RWPE1 (cell line): ENCODE results near the gene FBXL2.

Experiments used
- CTCF ChIA-PET: fragments of 350-600 bp; sonication (Branson Sonifier 250); formaldehyde crosslinking; extraction: SDS; loops from one replicate; lab custom pipeline; 2021; lab: Yijun Ruan, JAX
- POLR2A ChIA-PET: fragments of 400-600 bp; formaldehyde crosslinking; extraction: SDS; loops from one replicate; lab custom pipeline; 2020; ENCODE audit warnings: antibody characterized with exemption; ENCODE audit not compliant: low non-redundant PET; lab: Yijun Ruan, JAX
- DNase-seq: peaks from one replicate; pipeline ENCODE4 v3.0.0; 2012; ENCODE audit warnings: low spot score
- H3K27ac ChIP-seq: fragments of 450-650 bp; 2 replicates; pipeline ENCODE4 v1.5.1; 2017
- TF ChIP-seq, protein P1 (sequence below): fragments of 450-650 bp; conservative IDR thresholded peaks from 2 replicates; pipeline ENCODE4 v1.5.1; 2017; ENCODE audit warnings: low read depth, mild to moderate bottlenecking

FBXL2 gene

GRCh38 chr3:33360136-33360825 lies 83.0 kb downstream of the FBXL2 start:
- POLR2A ChIA-PET = no interaction called here
- TF ChIP-seq, protein P1, sequence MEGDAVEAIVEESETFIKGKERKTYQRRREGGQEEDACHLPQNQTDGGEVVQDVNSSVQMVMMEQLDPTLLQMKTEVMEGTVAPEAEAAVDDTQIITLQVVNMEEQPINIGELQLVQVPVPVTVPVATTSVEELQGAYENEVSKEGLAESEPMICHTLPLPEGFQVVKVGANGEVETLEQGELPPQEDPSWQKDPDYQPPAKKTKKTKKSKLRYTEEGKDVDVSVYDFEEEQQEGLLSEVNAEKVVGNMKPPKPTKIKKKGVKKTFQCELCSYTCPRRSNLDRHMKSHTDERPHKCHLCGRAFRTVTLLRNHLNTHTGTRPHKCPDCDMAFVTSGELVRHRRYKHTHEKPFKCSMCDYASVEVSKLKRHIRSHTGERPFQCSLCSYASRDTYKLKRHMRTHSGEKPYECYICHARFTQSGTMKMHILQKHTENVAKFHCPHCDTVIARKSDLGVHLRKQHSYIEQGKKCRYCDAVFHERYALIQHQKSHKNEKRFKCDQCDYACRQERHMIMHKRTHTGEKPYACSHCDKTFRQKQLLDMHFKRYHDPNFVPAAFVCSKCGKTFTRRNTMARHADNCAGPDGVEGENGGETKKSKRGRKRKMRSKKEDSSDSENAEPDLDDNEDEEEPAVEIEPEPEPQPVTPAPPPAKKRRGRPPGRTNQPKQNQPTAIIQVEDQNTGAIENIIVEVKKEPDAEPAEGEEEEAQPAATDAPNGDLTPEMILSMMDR = no peak
- DNase-seq = peak; percentile 67
- no peak overlapping the region for H3K27ac ChIP-seq
- CTCF ChIA-PET = interaction anchor here (0.6 kb wide), 2 partner anchors 14 to 44 kb away, joined by 3 read pairs; no protein-coding TSS in a partner anchor

GRCh38 chr3:33363113-33363800 lies 86.0 kb downstream of the FBXL2 start:
- TF ChIP-seq, protein P1 = no peak
- CTCF ChIA-PET = interaction anchor here (1.4 to 1.6 kb wide), 2 partner anchors 9 kb away, joined by 3 to 4 read pairs; no protein-coding TSS in a partner anchor
- DNase-seq = peak; percentile 18
- H3K27ac ChIP-seq = no peak overlapping the region
- POLR2A ChIA-PET = no interaction called here

DNA sequence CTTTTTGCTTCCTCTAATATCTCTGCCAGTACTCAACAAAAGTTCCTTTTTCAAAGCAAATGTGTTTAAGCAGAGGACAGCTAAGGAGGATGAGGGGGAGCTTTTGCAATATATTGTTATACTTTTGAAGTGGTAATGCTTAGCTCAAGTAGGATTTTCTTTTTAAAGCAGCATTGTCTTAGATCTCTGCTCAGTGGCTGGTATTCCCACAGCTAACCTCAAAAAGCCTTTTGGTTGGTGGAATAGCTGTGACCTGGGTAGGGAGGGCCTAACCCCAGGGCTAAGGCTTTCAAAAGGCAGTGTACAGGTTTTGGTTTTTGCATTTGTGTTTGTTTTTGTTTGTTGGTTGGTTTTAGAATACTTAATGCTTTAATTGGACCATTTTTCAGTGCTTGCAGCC lies 86.8 kb downstream of the FBXL2 start:
- no peak for DNase-seq
- TF ChIP-seq, protein P1 = no peak
- POLR2A ChIA-PET = no interaction called here
- CTCF ChIA-PET = interaction anchor here (1.6 kb wide), 1 partner anchor 9 kb away, joined by 4 read pairs; no protein-coding TSS in a partner anchor
- H3K27ac ChIP-seq = no peak overlapping the region

- no peak overlapping the region for H3K27ac ChIP-seq
- DNase-seq = no peak
- ChIA-PET CTCF (interaction anchor here (0.7 to 1.6 kb wide), 2 partner anchors 8 to 9 kb away, joined by 4 to 6 read pairs; no protein-coding TSS in a partner anchor), POLR2A (no interaction called here)
- TF ChIP-seq, protein P1 = no peak
These were observed 87.4 kb downstream of the FBXL2 start for GRCh38 chr3:33364531-33365128.

DNA sequence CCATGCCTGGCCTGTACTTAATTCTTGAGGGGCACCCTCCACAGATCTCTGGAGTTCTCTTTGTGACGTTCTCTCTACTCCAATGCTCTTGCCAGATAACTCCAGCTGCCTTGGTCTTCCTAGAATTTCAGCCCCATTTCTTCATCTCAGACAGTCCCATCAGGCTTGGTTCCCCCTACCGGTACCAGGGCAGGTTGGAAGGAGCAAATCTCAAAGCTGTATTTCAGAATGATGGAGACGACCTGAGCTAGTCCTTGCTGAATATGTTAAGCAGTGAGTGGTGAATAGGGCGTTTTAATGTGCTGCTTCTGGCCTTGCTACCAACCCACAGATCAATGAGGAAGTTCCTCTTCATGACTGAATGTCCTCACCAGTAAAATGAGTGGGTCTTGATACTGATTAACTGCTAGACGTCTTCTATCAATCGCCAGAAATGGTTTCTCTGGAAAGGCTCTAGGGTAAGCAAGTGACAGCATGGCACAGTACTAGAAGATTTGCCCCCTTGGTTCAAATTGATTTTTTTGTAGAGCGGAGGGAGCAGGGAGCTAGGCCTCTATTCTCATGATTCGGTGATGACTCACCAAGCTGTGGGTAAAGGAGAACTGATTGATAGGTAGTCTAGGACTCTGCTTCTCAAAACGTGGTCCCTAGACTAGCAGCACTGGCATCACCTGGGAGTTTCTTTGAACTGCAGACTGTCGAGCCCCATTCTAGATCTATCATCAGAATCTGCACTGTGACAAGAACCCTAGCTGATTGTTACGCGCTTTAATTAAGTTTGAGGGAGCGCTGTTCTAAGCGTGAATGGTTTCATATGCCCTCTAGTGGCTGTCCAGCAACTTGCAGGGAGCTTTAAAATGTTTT lies 95.2 kb downstream of the FBXL2 start:
- ChIA-PET CTCF (interaction anchor here (0.5 to 2.1 kb wide), 20 partner anchors 8 to 1096 kb away, joined by 3 to 19 read pairs (median 3); no protein-coding TSS in a partner anchor), POLR2A (no interaction called here)
- TF ChIP-seq, protein P1 = peak; percentile 91
- peak; percentile 62 for DNase-seq
- H3K27ac ChIP-seq = no peak overlapping the region
